ENCODE data around the gene MUSTN1. TPM values are rescaled to one million over a fixed set of nuclear protein-coding genes. Genes with fewer than 3 reads are reported as not detected.

Gene MUSTN1
- total and polyA plus RNA-seq, 2 donors (not counting 1 experiment from before 2014, with no cell fraction given): 0.79 to 11.2 TPM

GRCh38 chr3:52841211-52841980 lies 6.6 kb upstream of the MUSTN1 start:
- DNase-seq (no peak), ATAC-seq (ENCODE audit: low read depth) (no peak)
- ChIA-PET CTCF (interaction anchor here (0.6 kb wide), 1 partner anchor 100 kb away, joined by 3 read pairs; no protein-coding TSS in a partner anchor), POLR2A (no interaction called here)
- Mint-ChIP-seq H3K27ac (no peak overlapping the region), H3K9me3 (ENCODE audit: insufficient read depth) (no peaks in the 10 kb centered on the region), H3K4me1 (no peaks in the 10 kb centered on the region), H3K4me3 (no peak overlapping the region), H3K27me3 (no peaks in the 10 kb centered on the region)
- H4K20me1 ChIP-seq (ENCODE audit: control insufficient read depth, insufficient read depth, low read length, poor library complexity, severe bottlenecking): no peaks in the 10 kb centered on the region
- H3K9ac ChIP-seq (ENCODE audit: low read length): no peak overlapping the region
- no peak overlapping the region for H3K4me2 ChIP-seq (replicated peaks; ENCODE audit: low read depth, low read length, poor library complexity, severe bottlenecking)
- intact Hi-C loops (cut with micrococcal nuclease): no loop called here
- H3K4me1 ChIP-seq (ENCODE audit: control insufficient read depth in 2 of 2, insufficient read depth in 2 of 2, low read length in 2 of 2): no peaks in the 10 kb centered on the region
- H3K4me3 ChIP-seq (ENCODE audit: control extremely low read depth in 1 of 5, extremely low read depth in 1 of 5, insufficient read depth in 1 of 5, low read depth in 2 of 5, low read length in 4 of 5): no peak overlapping the region
- TF ChIP-seq CTCF (IDR thresholded peaks at IDR 0.05) (no peak), EZH2 (IDR thresholded peaks at IDR 0.05; ENCODE audit: borderline replicate concordance, insufficient read depth, low read depth, low read length, poor library complexity, severe bottlenecking) (no peak)
- H3K27me3 ChIP-seq (replicated peaks in 1 of 4; ENCODE audit: control extremely low read depth in 1 of 4, control insufficient read depth in 3 of 4, insufficient read depth in 4 of 4, low read length in 3 of 4): no peaks in the 10 kb centered on the region
- H3K36me3 ChIP-seq (replicated peaks in 1 of 2; ENCODE audit: control extremely low read depth in 1 of 2, control insufficient read depth in 1 of 2, extremely low read depth in 1 of 2, insufficient read depth in 2 of 2, low read length in 1 of 2): peaks cover 0 to 36% of the 10 kb centered on the region in 2 experiments
- H2AFZ ChIP-seq (ENCODE audit: insufficient read depth, low read depth, low read length, poor library complexity, severe bottlenecking): no peak overlapping the region
- WGBS (ENCODE audit: insufficient coverage): 95% methylated on average over 12 of the region's 12 CpGs
- no peak overlapping the region for H3K27ac ChIP-seq (ENCODE audit: low read length in 2 of 2)
- H3K9me3 ChIP-seq (ENCODE audit: control extremely low read depth in 1 of 3, control insufficient read depth in 2 of 3, insufficient read depth in 1 of 3, low read length in 2 of 3): no peaks in the 10 kb centered on the region
- no peaks in the 10 kb centered on the region for H3K79me2 ChIP-seq (ENCODE audit: control insufficient read depth, insufficient read depth, low read length)

- Histone ChIP-seq H3K27ac (ENCODE audit: low read length in 2 of 2) (no peak overlapping the region), H3K9me3 (ENCODE audit: control extremely low read depth in 1 of 3, control insufficient read depth in 2 of 3, insufficient read depth in 1 of 3, low read length in 2 of 3) (no peaks in the 10 kb centered on the region), H3K4me1 (ENCODE audit: control insufficient read depth in 2 of 2, insufficient read depth in 2 of 2, low read length in 2 of 2) (no peaks in the 10 kb centered on the region), H3K36me3 (replicated peaks in 1 of 2; ENCODE audit: control extremely low read depth in 1 of 2, control insufficient read depth in 1 of 2, extremely low read depth in 1 of 2, insufficient read depth in 2 of 2, low read length in 1 of 2) (peaks cover 0 to 43% of the 10 kb centered on the region in 2 experiments), H3K4me3 (ENCODE audit: control extremely low read depth in 1 of 5, extremely low read depth in 1 of 5, insufficient read depth in 1 of 5, low read depth in 2 of 5, low read length in 4 of 5) (no peak overlapping the region), H3K4me2 (replicated peaks; ENCODE audit: low read depth, low read length, poor library complexity, severe bottlenecking) (no peak overlapping the region), H2AFZ (ENCODE audit: insufficient read depth, low read depth, low read length, poor library complexity, severe bottlenecking) (no peak overlapping the region), H3K79me2 (ENCODE audit: control insufficient read depth, insufficient read depth, low read length) (no peaks in the 10 kb centered on the region), H3K27me3 (replicated peaks in 1 of 4; ENCODE audit: control extremely low read depth in 1 of 4, control insufficient read depth in 3 of 4, insufficient read depth in 4 of 4, low read length in 3 of 4) (no peaks in the 10 kb centered on the region), H3K9ac (ENCODE audit: low read length) (no peak overlapping the region), H4K20me1 (ENCODE audit: control insufficient read depth, insufficient read depth, low read length, poor library complexity, severe bottlenecking) (no peaks in the 10 kb centered on the region)
- no peaks in the 10 kb centered on the region for H3K27me3 Mint-ChIP-seq
- TF ChIP-seq EZH2 (IDR thresholded peaks at IDR 0.05; ENCODE audit: borderline replicate concordance, insufficient read depth, low read depth, low read length, poor library complexity, severe bottlenecking) (no peak), CTCF (IDR thresholded peaks at IDR 0.05) (no peak)
- 96% methylated on average over 19 of the region's 23 CpGs for WGBS (ENCODE audit: insufficient coverage)
- no peak overlapping the region for H3K4me3 Mint-ChIP-seq
- CTCF ChIA-PET: no interaction called here
- DNase-seq: no peak
- intact Hi-C loops (cut with micrococcal nuclease): no loop called here
- H3K4me1 Mint-ChIP-seq: no peaks in the 10 kb centered on the region
- POLR2A ChIA-PET: no interaction called here
- no peak for ATAC-seq (ENCODE audit: low read depth)
- no peak overlapping the region for H3K27ac Mint-ChIP-seq
- no peaks in the 10 kb centered on the region for H3K9me3 Mint-ChIP-seq (ENCODE audit: insufficient read depth)
Measured at GRCh38 chr3:52839892-52840545, 5.2 kb upstream of the MUSTN1 start.
